HG02885 (cell line): ENCODE measurements around the gene PPT1.
"Not testable (repeated sequence)": the region's sequence is repeated elsewhere in the genome, so short reads cannot be mapped to it uniquely, and the experiment has no call there.

Source experiments
- ATAC-seq: cut with Tn5 transposase; IDR thresholded peaks from one replicate; pipeline ENCODE4 v1.9.1; 2021; ENCODE audit warnings: mild to moderate bottlenecking; ENCODE audit not compliant: unreplicated experiment, poor library complexity

PPT1 gene

GRCh38 chr1:40057310-40058030, 39.6 kb downstream of the PPT1 start:
- ATAC-seq, result no peak

GRCh38 chr1:40056519-40057309, 40.3 kb downstream of the PPT1 start:
- ATAC-seq, result no peak

GRCh38 chr1:40053138-40053887, 43.7 kb downstream of the PPT1 start:
- no peak for ATAC-seq

GRCh38 chr1:40050863-40051262, 46.2 kb downstream of the PPT1 start:
- ATAC-seq, result no peak

- ATAC-seq, result no peak
Observed at GRCh38 chr1:40049725-40050124, 47.3 kb downstream of the PPT1 start.

- ATAC-seq, result no peak
Observed at GRCh38 chr1:40047769-40048168, 49.3 kb downstream of the PPT1 start.

GRCh38 chr1:40047276-40047675, 49.8 kb downstream of the PPT1 start:
- no peak for ATAC-seq

GRCh38 chr1:40045766-40046165, 51.3 kb downstream of the PPT1 start:
- no peak for ATAC-seq

- ATAC-seq, result no peak
Observed at GRCh38 chr1:40045182-40045581, 51.9 kb downstream of the PPT1 start.

- ATAC-seq, result no peak
Observed at GRCh38 chr1:40044110-40044509, 52.9 kb downstream of the PPT1 start.

GRCh38 chr1:40042341-40042740, 54.7 kb downstream of the PPT1 start:
- ATAC-seq, result no peak

- ATAC-seq, result no peak
Observed at GRCh38 chr1:40041466-40041838, 55.6 kb downstream of the PPT1 start.

- peak; percentile 87 for ATAC-seq
Observed at GRCh38 chr1:40040511-40041465, 56.3 kb downstream of the PPT1 start, which contains the start of gene CAP1. Gene CAP1 (plus strand): TSS chr1:40040729. CDS start chr1:40059347, 18,618 bp downstream.

GRCh38 chr1:40039757-40040510, 57.1 kb downstream of the PPT1 start:
- peak; percentile 60 for ATAC-seq

- ATAC-seq, result no peak
Observed at GRCh38 chr1:40039245-40039756, 57.8 kb downstream of the PPT1 start.

GRCh38 chr1:40038697-40039096, 58.4 kb downstream of the PPT1 start:
- ATAC-seq, result no peak

GRCh38 chr1:40037254-40037653, 59.8 kb downstream of the PPT1 start:
- ATAC-seq, result not testable (repeated sequence)

- no peak for ATAC-seq
Observed at GRCh38 chr1:40036574-40036973, 60.5 kb downstream of the PPT1 start.

GRCh38 chr1:40034869-40035268, 62.2 kb downstream of the PPT1 start:
- no peak for ATAC-seq
